ENCODE data around the gene AHCYL2.
A peak's percentile ranks its signal among the peaks of the same experiment; 100 is the strongest.
"Not testable (repeated sequence)": the region's sequence is repeated elsewhere in the genome, so short reads cannot be mapped to it uniquely, and the experiment has no call there.

Gene AHCYL2

DNA sequence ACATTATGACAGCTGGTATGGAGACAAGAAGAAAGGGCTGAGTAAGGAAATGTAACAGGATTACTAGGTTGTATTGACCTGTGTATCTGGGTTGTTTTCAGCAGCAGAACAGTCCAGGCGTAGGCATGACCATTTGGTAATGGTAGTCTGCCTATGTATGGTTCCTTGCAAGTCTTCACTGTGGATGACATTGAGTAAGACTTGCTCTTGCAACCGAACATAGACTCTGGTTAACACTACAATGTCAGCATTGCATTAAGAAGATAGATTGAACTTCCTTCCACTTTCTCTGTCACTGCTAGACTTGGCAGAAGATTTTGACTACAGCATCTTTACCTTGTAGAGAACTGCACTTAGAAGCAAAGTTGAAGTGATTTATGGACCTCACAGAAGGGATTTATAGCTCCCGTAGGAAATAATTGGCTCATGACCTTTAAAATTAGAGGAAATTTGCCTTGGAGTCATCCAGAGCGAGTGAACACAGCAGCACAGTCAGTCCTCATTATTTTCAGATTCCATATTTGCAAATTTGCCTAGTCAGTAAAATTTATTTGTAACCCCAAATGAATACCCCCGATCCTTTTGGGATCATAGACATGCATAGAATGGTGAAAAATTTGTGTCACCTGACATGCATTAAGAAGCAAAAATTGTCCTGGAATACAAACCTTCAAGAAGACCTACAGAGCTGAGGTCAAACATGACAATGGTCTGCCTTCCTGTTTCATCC, 129.8 kb downstream of the AHCYL2 start:
- DNase-seq (ENCODE audit: low read depth) = no peak

DNA sequence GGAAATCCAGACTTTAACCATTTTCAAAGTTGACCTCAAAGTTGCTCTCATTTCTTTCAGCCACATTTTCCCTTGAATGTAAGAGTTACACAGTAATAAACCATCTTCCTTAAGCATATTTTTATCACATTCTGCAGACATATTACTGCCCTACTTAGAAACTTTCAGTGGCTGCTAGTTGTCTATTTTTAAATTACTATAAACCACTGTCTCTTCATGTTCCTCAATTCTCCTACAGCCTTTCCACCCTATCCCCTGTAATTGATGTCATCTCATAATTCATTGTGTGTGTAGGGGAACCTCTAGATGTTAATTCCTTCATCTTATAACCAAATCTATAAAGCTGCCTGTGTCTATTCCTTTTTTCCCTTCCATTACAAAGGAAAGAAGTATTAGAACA, 131.3 kb downstream of the AHCYL2 start:
- no peak for DNase-seq (ENCODE audit: low read depth)

DNA sequence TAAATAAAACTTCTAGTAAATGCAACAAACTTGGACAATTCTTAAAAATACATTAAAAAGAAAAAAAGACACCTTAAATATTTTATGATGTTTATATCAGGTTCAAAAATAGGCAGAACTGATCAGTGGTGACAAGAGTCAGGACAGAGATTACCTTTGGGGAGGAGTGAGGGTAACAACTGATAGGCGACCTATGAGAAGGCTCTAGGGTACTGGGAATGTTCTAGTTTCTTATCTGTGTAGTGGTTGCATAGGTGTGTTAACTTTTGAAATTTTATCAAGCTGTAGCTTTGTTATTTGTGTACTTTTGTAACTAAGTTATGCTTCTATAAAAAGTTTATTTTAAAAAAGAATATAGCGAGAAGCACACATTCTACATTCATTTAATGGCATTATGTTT, 134.3 kb downstream of the AHCYL2 start:
- no peak for DNase-seq (ENCODE audit: low read depth)

DNA sequence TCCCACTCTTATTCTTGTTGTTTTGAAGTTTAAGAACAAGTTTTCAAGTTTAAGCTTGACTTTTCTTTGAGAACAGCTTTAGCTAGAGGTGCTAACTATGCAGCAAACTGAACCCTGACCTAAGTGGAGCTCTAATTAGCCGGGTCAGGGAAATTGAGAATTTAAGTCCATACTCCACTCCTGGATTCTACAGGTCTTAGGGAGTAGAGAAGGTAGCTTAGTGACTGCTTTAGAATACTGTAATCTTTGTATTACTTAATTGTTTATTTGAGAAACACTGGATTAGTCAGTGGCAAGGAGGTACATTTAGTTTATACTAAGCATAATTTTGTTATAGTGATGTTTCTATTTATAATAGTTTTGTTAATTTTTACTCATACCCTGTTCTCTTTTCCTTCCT, 134.8 kb downstream of the AHCYL2 start:
- DNase-seq (ENCODE audit: low read depth) = no peak

DNA sequence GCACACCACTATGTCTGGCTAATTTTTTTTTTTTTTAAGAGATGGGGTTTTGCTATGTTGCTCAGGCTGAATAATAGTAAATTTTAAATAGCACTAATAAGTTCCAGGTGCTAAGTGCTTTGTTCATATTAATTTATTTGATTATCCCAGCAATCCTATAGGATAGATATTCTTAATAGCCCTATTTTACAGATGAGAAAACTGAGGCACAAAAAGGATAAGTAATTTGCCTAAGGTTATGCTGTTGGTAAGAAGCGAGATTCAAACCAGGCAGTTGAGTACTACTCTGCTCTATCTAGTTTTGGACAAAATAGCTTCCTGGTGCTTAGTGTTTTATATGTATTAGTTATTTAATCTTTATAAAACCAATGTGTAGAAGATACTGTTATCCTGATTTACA, 136.9 kb downstream of the AHCYL2 start:
- no peak for DNase-seq (ENCODE audit: low read depth)

DNA sequence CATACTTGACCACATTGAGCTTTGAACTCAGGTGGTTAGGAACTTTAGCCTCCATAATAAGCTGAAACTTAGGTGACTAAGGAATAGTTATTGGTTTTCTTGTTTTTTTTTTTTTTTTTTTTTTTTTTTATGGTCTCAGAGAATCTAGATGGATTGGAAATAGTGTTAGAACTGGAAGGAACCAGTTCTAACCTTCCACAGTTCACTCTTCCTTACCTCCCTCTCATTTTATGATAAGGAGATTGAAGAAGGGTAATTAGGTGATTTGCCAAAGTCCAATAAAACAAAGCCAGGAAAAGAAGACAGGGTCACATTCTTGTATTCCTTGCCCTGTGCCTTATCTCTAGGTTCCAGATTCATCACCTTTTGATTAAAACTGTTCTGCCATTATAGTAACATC, 137.7 kb downstream of the AHCYL2 start:
- no peak for DNase-seq (ENCODE audit: low read depth)

DNA sequence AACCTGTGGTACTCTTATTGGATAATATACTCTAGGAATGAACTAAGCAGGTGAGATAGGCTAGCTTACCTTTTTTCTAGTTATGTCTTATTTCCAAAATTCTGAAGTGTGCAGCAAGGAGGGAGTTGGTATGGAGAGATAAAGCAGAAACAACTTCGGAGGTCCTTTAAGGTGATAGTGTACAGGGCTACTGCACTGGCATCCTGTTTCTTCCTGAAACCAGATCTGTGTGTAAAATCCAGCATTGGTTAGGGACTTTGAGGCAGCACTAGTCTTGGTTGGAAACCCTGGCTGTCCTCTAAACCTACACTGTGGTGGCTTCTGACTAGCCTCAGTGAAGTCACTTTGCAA, 142.5 kb downstream of the AHCYL2 start:
- no peak for DNase-seq (ENCODE audit: low read depth)

DNA sequence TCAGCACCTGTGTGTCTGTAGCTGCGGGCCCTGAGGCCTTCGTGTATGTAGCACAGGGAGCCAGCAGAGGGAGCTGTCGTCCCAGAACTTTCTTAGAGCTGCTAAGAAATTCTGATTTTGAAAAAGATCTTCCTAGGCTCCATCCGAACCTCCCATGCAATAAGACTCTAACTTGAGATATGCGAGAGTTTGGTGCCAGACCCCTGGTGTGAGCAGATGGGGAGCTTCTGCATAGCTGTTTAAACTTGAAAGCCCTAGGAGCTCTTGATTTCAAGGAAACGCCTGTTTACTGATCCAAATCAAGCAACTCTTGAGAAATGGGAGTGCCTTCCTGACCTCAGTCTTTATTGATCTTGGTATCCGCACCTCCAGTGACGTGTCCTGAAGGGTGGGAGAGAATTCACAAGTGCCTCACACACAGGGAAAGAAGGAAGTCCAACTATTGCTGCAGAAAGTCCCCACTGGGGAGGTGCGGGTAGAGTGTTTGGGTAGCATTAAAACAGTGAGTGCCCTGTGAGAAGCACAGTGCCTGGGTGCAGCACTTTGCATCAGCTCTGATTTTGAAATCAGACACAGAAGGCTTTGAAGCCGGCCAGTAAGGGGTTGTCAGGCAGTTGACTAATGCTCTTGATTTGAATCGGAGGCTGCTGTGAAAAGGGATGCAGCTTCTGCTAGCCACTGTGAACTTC, 143.0 kb downstream of the AHCYL2 start:
- DNase-seq (ENCODE audit: low read depth) = peak; percentile 49

DNA sequence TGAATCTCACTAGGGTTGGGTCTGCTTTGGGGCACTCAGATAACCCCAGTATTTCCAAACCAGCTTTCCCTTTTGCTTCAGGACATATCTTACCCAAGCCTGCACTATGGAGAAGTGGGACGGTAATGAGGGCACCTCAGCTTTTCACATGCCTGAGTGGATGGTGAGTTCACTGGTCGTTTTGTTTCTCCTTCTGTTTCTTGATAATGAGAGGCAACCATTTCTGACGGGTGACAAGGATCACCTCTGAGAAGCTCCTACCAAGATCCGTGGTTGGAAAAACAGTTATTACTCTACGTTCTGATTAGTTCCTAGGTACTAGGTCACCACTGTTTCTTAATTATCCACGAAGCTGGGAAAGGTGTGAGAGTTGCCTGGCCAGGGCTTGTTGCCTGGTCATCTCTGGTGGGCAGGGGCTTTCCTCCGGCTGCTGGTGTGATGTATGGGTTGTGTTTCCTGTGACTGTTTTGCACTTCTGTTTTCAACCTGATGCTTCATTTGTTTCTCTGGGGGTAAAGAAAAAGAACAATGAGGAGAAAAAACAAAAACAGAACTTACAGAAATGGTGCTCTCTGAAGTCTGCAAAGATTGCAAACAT, 143.7 kb downstream of the AHCYL2 start:
- no peak for DNase-seq (ENCODE audit: low read depth)

DNA sequence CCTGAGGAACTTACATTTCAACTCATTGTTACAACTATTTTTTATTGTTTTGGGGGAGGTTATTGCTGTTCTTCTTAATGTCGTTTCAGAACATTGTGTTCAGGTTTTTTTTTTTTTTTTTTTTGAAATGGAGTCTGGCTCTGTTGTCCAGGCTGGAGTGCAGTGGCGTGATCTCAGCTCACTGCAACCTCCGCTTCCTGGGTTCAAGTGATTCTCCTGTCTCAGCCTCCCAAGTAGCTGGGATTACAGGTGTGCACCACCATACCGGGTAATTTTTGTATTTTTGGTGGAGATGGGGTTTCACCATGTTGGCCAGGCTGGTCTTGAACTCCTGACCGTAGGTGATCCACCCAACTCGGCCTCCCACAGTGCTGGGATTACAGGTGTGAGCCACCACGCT, 144.6 kb downstream of the AHCYL2 start:
- DNase-seq (ENCODE audit: low read depth) = not testable (repeated sequence)

DNA sequence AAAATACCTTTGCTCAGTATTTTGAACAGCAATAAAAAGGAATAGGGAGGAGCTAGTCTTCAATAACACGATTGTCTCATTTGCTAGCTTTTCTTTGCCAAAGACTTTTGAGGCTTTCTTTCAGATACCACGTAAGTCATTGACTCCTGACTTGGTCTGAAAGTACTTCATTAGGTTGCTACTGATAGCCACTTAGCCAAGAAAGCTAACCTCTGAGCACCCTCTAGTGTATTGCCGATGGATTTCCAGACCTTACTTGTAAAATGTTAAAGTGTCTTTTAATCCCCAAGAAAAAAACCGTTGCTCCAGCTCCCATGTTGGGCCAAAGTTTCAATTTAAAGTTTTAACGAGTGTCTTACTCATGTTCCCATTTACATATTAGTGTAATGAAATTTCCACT, 146.0 kb downstream of the AHCYL2 start:
- DNase-seq (ENCODE audit: low read depth) = no peak

DNA sequence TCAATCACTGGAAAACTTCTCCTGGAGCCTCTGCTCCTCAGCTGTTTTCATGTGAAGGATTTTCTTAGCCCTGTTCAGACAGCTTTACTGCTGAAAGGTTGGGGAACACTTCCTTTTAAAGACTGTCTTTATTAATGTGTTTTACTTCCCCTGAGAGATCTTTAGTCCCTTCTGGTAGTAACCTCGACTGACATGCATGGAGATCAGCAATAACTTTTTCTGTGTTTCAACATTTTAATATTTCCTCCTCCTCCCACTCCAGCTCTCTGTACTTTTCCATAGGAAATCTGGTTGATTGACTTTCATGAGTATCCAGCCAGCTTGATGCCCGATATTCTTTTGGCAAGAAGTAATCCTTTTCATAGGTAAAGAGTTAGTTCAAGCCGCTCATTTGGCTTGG, 146.7 kb downstream of the AHCYL2 start:
- no peak for DNase-seq (ENCODE audit: low read depth)

DNA sequence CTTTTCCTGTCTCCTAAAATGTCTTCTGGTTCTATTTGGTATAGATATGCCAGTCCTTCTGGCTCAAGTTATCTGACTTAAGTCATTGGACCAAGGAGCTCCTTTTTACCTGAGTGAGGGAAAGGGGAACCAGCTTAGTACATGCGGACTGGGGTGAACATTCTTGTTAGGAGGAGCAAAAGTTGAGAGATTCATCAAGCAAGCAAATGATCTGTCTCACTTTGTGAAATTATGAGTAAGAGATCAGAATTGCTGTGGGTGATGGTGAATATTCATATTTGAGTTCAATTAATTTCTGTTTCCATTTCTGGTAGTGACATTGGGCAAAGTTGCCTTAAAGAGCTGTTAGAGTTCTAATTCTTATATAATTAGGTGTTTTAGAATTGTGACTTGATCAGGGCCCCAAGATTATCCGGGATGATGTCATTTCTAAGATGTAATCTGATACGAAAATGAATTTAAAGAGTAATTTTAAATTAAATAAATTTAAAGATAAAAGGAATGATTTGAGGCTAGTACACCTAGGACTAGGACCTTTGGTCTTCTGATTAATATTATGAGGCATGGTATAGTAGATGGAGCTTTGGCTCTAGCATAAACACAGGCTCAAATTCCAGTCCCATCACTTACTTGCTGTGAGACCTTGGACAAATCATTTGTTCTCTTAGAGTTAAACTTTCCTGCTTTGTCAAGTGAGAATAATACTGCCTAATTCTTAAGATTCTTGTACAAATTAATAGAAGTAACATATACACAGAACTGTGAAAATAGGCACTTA, 149.0 kb downstream of the AHCYL2 start:
- no peak for DNase-seq (ENCODE audit: low read depth)

DNA sequence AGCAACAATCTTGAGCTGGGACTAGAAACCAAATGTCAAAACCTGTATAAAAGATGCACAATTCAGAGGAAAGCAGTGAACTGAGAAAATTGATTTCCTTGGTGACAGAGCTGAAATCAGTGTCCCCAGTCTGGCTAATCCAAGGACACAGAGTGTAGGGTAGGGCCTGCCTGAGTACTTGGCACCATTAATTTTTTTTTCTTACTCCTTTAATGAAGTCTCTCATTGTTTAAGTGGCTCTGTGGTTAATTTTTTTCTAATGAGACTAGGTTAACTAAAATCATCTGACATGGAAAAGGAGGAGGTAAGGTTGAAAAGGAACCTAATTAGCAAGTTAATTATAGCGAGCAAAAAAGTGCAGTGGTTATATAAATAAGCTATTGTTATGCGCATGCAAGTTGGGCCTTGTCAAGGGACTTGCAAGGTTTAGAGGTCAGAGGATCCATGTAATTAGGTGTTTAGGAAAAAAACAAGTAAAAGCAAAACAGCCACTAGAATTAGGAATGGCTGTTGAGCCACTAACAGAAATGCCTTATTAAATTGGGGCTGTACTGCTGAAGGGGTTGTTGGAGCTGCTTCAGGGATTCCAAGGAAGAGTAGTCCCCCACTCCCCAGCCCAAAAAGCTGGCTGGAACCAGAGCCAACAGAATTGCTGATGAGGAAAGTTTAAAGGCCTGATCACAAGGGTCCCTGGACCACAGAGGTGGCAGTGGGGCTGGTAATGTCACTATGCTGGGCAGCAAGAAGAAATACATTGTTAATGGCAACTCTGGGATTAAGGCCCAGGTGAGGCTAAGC, 150.5 kb downstream of the AHCYL2 start:
- DNase-seq (ENCODE audit: low read depth) = no peak

DNA sequence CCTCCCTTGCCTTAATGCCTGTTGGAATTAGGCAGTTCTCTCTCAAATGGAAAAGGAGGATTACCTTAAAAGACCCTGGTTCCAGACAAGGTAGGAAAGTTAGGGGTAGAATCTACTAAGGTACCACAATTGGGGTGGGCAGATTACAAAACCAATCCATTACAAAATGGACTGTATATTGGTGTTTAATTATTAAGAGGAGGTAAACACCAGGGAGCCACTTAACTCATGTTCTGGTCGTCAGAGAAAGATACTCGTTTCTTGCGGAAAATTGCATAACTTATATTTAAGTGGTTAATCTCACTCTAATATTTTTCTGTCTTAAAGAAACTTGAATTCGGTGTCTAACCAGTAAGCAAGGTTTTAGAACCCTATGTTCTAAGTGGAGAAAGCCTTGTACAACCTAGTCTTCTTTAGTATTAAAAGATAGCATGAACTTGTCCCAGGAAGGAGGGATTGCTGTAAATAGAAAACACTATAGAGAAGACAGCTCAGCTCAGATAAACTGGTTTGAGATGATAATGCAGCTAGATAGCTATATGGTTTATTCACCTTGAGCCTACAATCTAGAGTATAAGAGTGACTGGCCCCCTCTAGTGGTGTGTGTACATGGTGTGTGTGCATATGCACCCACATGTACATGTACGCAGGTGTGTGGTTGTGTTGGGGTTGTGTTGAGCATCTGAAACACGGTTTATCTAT, 151.4 kb downstream of the AHCYL2 start:
- no peak for DNase-seq (ENCODE audit: low read depth)

DNA sequence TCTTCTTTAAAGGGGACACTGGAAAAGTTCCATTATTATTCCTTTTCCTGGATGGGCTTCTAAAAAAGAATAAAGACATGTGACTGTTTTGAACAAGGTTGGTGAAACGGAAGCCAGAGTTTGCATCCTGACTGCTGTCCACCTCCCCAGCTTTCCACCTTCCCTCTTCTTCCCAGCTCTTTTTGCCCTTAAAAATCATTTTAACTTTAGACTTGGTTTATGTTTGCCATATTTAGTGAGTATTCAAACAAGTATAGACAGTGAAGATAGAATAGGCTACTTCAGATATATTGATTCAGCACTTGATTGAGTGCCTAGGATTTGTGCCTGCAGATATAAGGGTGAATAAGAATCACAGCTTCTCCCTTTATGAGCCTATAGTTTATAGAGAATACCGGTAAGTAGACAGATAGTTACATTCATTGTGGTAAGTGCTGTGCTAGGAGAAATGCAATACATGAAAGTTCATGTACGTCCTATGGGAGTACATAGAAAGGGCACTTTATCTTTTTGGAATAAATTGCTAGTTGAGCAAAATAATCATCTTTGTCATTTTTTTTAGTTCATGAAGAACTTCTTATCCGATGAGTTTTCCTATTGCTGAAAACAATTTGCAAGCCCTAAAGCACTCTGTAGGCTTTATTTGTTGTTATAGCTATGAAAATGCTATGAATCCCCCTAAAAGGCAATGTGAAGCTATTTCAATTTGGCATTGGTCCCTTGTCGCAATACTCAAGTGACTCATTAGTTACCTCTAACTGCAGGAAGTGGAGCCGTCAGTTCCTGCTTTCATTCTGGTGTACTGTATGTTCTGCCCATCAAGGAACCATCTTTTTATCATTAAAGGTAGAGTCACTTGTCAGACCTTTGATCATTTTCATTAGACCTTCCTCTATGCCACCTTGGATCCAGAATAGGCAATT, 152.2 kb downstream of the AHCYL2 start:
- DNase-seq (ENCODE audit: low read depth) = no peak

DNA sequence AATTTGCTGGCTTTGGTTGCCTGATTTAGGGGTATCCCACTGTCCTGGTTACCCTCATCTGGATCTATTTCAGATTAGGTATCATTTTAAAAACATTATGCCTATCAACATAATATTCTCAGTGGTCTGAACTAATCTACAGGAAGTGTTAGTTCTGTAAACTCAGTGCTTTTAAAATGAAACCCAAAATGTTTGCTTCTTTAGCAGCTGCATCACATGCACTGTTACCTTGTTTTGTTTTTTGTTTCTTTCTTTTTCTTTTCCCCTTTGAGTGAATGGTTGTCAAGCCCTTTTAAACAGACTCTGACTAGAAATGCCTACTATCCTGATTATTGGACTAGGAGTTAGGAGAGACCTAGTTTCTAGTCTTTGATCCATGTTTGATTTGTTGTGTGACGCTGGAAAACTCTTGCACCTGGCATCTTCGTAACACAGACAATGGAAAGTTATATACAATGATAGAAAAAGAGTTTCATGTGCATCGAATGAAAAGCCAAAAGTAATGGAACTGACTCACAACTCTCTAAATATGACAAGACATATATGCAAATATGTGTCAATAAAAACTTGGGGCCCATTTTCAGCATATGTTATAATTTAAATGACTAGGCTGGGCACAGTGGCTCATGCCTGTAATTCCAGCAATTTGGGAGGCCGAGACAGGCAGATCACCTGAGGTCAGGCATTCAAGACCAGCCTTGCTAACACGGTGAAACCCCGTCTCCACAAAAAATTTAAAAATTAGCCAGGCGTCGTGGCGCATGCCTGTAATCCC, 157.1 kb downstream of the AHCYL2 start:
- DNase-seq (ENCODE audit: low read depth) = no peak

DNA sequence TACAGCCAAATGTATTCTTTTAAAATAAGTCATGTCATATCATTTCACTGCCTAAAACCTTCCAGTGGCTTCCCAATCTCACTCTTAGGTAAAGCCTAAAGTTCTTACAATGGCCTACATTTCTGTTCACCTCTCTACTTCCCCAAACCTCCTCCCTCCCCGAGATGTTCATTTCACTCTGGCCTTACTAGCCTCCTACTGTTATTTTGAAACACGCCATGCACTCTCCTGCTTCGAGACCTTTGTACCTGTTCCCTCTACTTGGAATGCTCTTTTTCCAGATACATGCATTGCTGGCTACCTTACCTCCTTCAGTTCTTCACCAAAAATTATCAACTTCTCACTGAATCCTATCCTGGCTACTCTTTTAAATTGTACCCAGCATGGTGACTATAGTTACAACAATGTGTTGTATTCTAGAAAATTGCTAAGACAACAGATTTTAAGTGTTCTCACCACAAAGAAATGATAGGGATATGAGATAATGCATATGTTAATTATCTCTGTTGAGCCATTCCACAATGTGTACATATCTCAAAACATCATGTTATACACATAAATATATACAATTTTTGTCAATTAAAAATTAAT, 158.8 kb downstream of the AHCYL2 start:
- no peak for DNase-seq (ENCODE audit: low read depth)

DNA sequence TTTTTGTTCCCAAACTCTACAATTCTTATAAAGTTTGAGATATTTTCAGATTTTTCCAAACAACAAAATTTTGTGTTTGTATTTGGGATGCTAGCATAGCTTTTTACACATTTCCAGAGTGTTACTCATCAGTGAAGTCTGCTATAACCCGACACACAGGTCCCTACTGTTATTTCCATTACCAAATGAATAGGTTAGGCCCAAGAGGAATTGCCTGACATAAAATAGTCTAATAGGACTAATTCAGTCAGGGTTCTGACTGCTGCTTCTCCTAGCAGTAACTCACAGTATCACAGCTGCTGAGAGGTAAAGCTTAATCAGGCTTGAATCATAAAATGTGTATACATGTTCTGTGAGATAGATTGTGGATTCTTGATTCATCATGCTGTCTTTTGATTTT, 160.3 kb downstream of the AHCYL2 start:
- no peak for DNase-seq (ENCODE audit: low read depth)
